Activated CD8-positive, alpha-beta memory T cell treated with anti-CD3 and anti-CD28 coated beads for 24 hours (primary cell): Measurements from ENCODE around the gene TRMT44.

Source experiments
- DNase-seq: peaks from one replicate; pipeline ENCODE4 v3.0.0-alpha.2; 2020

TRMT44 gene

GRCh38 chr4:8516061-8516573 lies 75.5 kb downstream of the TRMT44 start:
- no peak for DNase-seq

DNA sequence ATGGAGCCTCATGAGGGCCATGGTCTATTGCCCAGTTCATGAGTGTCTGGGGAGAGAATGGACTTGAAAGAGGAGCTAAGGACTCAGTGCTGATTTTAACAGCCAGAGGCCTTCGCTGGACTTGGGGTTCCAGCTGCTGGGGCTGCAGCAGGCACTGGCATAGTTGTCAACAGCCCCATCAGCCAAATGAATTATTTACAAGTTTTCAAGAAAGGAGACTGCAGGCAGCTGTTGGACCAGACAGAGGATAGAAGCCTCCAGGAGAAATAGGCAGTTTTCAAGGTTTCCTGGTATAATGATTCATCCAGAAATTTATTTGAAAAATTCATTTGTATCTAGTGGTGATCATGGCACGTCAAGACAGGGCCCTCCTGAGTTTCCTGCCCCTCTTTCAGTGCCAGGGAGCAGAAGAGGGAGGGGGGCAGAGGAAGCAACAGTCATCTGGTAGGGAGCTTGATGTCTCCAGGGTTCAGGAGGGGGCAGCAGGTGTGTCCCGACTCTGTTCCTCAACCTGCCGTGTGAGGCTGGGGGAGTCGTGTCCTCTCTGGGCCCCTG lies 76.5 kb downstream of the TRMT44 start:
- DNase-seq: no peak

DNA sequence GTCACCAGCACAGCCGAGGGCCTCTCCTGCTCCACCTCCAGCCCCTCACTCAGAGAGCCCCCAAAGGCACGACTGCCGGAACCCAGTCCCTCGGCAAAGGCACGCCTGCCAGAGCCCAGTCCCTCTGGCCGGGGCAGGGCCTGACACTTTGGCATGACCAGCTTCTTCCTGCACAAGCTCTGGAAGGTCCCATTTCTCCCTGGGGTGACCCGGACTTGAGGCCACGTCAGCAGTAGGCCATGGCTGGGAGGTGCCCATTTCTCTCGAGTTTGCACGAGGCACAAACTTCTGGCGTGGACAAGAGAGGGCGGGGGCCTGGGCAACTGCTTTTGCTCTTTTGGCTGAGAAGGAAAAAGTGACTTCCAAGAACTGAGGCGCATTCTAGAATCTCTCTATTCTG lies 77.4 kb downstream of the TRMT44 start:
- DNase-seq: no peak

DNA sequence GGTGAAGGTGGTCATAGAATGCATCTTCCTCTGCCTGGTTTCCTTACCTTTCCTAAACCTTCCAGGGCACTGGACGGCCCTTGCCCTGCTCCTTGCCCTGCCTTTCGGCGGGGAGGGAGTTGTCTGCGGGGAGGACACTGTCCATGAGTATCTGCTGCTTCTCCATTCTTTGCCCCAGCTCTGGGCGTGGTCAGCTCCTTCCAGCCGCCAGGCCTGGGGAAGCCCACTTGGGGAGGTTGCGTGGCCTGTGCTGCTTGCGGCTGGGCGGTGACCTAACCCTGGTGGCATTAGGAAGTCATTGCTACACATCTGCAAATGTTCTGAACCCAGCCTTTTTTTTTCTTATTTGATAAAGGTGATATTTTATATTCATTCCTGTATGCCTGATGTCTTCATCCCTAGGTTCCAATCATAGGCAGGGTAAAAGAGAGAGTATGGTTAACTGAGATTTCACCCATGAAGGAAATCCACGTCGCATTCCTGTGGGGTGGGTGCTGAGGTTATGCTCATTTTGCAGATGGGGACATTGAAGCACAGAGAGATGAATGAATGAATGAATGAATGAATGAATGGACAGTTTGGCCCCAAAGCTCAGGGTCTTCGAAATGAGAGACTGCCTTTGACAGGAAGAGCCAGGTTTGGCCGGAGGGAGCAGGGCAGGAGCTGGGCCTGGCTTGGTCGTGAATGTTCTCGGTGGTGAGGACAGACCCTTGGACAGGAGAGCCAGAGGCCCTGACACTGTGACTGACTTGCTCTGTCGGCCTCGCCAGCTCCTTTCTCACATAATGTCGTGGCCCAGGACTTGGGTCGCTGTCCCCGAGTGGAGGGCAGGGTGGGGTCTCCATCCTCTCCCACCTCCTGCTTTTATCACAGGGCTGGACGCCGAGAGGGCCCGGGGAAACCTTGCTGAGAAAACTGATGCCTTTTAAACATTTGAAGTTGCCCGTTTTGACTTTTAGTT lies 81.9 kb downstream of the TRMT44 start:
- no peak for DNase-seq

DNA sequence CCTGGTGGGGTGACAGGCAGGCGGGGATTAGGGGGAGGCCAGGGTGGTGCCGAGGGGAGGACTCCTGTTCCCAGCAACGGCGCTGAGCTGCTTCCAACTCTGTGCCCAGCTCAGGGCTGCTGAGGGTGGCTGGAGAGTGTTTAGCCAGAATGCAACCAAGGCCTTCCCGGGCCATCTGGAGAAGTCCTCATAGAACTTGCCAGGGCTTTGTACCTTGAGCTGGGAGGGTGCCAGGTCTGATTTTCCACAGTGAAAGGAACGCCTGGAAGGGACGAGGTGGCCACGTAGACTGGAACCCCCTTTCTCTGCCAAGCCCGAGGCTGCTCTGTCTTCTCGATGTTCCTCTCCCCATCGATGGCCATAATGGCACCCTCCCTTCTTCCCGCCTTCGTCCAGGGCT lies 82.6 kb downstream of the TRMT44 start:
- DNase-seq: no peak

DNA sequence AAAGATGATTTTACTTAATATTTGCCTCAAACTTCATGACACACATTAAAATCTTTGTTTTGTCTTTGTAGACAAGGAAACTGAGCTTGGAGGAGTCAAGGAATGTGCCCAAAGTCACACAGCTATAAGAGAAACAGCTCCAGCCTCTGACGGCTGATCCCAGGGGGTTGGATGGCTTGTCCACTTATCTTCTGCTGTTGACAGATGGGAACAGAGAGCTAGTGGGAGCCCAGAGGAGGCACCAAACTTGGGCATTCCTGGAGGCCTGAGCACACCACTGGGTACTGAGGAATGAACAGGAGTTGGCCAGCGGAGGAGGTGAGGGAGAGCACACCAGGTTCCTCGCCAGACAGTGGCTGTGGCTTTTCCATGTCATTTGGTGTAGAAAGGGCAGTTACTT lies 83.2 kb downstream of the TRMT44 start:
- DNase-seq: no peak

- no peak for DNase-seq
Observed at GRCh38 chr4:8524595-8525382, 84.2 kb downstream of the TRMT44 start.

DNA sequence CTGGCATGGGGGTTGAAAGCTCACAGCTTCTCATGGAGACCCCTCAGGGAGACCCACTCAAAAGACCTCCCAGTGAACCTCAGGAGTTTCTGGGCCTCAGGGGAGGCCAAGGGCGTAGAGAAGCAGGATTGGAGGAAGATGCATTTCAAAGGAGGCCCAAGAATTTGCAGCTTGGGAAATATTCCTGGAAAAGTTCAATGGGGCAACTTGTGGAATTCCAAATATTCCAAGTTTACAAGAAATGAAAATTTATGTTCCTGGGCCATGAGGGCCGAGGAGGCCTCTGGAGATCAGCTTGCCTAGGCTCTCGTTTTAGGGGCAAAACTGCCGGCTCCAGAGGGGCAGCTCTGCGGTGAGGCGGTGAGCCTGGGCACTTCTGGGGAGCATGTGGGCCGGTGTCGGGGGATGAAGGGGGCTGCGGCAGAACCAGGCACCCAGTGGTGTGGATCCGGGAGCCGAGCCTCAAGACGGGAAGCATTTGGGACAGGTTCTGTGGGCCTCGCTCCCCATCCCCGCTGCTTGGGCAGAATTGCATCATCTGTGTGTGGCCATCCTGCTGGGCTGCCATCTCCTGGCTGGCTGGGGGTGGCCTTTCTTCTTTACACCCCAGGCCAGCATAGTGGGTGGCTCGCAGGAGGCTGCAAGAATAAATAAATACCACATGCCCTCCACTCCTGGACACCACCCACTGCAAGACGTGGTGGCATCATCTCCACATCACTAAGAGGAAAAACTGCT lies 85.0 kb downstream of the TRMT44 start:
- DNase-seq: no peak
